GM21825 (cell line): ENCODE results near the gene GRB10.
"Not testable (repeated sequence)": the region's sequence is repeated elsewhere in the genome, so short reads cannot be mapped to it uniquely, and the experiment has no call there.

ENCODE experiments used
- ATAC-seq: cut with Tn5 transposase; IDR thresholded peaks from one replicate; pipeline ENCODE4 v1.9.1; 2021; ENCODE audit warnings: mild to moderate bottlenecking, moderate library complexity; ENCODE audit not compliant: unreplicated experiment

GRB10 gene

GRCh38 chr7:50591098-50591479 lies 191.6 kb downstream of the GRB10 start:
- no peak for ATAC-seq

GRCh38 chr7:50590535-50590934 lies 192.2 kb downstream of the GRB10 start:
- ATAC-seq = no peak

GRCh38 chr7:50589364-50589763 lies 193.3 kb downstream of the GRB10 start:
- ATAC-seq = no peak

GRCh38 chr7:50588937-50589336 lies 193.8 kb downstream of the GRB10 start:
- no peak for ATAC-seq

GRCh38 chr7:50587737-50588136 lies 195.0 kb downstream of the GRB10 start:
- ATAC-seq = no peak

GRCh38 chr7:50584793-50585408 lies 197.8 kb downstream of the GRB10 start:
- ATAC-seq = no peak

- no peak for ATAC-seq
Measured at GRCh38 chr7:50584386-50584785, 198.3 kb downstream of the GRB10 start.

GRCh38 chr7:50583295-50583694 lies 199.4 kb downstream of the GRB10 start:
- ATAC-seq = not testable (repeated sequence)

GRCh38 chr7:50582271-50582670 lies 200.4 kb downstream of the GRB10 start:
- not testable (repeated sequence) for ATAC-seq

GRCh38 chr7:50580666-50581065 lies 202.0 kb downstream of the GRB10 start:
- ATAC-seq = not testable (repeated sequence)

GRCh38 chr7:50580057-50580456 lies 202.6 kb downstream of the GRB10 start:
- ATAC-seq = no peak

GRCh38 chr7:50578105-50578504 lies 204.6 kb downstream of the GRB10 start:
- not testable (repeated sequence) for ATAC-seq

GRCh38 chr7:50577569-50577968 lies 205.1 kb downstream of the GRB10 start:
- ATAC-seq = no peak

- ATAC-seq = not testable (repeated sequence)
Measured at GRCh38 chr7:50576388-50576787, 206.3 kb downstream of the GRB10 start.

- no peak for ATAC-seq
Measured at GRCh38 chr7:50567715-50568261, 214.9 kb downstream of the GRB10 start.

- ATAC-seq = no peak
Measured at GRCh38 chr7:50565977-50566376, 216.7 kb downstream of the GRB10 start.

- ATAC-seq = no peak
Measured at GRCh38 chr7:50565559-50565916, 217.2 kb downstream of the GRB10 start.

- ATAC-seq = no peak
Measured at GRCh38 chr7:50564640-50565558, 217.8 kb downstream of the GRB10 start, which contains the start of gene DDC. DDC (minus strand) TSS chr7:50565405; CDS start chr7:50544085, 21,320 bp downstream.

- ATAC-seq = no peak
Measured at GRCh38 chr7:50564171-50564570, 218.5 kb downstream of the GRB10 start.

GRCh38 chr7:50562136-50562535 lies 220.6 kb downstream of the GRB10 start:
- ATAC-seq = no peak

- no peak for ATAC-seq
Measured at GRCh38 chr7:50560865-50561351, 221.8 kb downstream of the GRB10 start.

- ATAC-seq = no peak
Measured at GRCh38 chr7:50559881-50560280, 222.8 kb downstream of the GRB10 start.
